PC-3 (cell line): ENCODE measurements around the gene S100A3. TPM values are rescaled to one million over a fixed set of nuclear protein-coding genes. Genes with fewer than 3 reads are reported as not detected.

Experiments used
- ATAC-seq: fragments of 200-7000 bp; cut with Tn5 transposase; 2 replicates; pipeline ENCODE4 v1.9.1; 2020; ENCODE audit warnings: mild to moderate bottlenecking, moderate library complexity
- BruUV-seq: library from RNA; stranded (reverse); fragments of 400-500 nt; replicated peaks from 2 replicates; lab custom pipeline; 2021; lab: Mats Ljungman, UMichigan
- CTCF ChIA-PET: fragments of 300-600 bp; sonication (Branson Sonifier 250); formaldehyde crosslinking; loops from one replicate; lab custom pipeline; 2022; ENCODE audit warnings: antibody characterized with exemption; lab: Charles Lee
- POLR2A ChIA-PET: fragments of 300-600 bp; sonication (Branson Sonifier 250); formaldehyde crosslinking; loops from one replicate; lab custom pipeline; 2022; ENCODE audit warnings: antibody characterized with exemption; ENCODE audit not compliant: unreplicated experiment; lab: Charles Lee
- DNase-seq: peaks from one replicate; pipeline ENCODE4 v3.0.0-alpha.2; 2015
- H2AFZ ChIP-seq: fragments of 300-600 bp; sonication (generic); 2 replicates; pipeline ENCODE4 v1.6.0; 2016; ENCODE audit warnings: antibody characterized with exemption, low read length
- H3F3A ChIP-seq: fragments of 300-600 bp; sonication (generic); one replicate; pipeline ENCODE4 v1.6.0; 2017; ENCODE audit warnings: antibody characterized with exemption, low read length, control low read depth, mild to moderate bottlenecking; ENCODE audit not compliant: unreplicated experiment
- H3K27ac ChIP-seq: fragments of 300-600 bp; sonication (generic); 2 replicates; pipeline ENCODE4 v1.5.1; 2016; ENCODE audit warnings: mild to moderate bottlenecking, low read length
- H3K27me3 ChIP-seq: fragments of 300-600 bp; sonication (generic); 2 replicates; pipeline ENCODE4 v1.6.1; 2016; ENCODE audit warnings: low read length, mixed read lengths
- H3K36me3 ChIP-seq: fragments of 300-600 bp; sonication (generic); 2 replicates; pipeline ENCODE4 v1.6.1; 2016; ENCODE audit warnings: low read depth, mixed run types, low read length, mixed read lengths
- H3K4me1 ChIP-seq: fragments of 300-600 bp; sonication (generic); 2 replicates; pipeline ENCODE4 v1.5.1; 2016; ENCODE audit warnings: low read length; ENCODE audit not compliant: insufficient read depth
- H3K4me2 ChIP-seq: fragments of 300-600 bp; sonication (generic); 2 replicates; pipeline ENCODE4 v1.6.0; 2016; ENCODE audit warnings: low read length
- H3K4me3 ChIP-seq: fragments of 300-600 bp; sonication (generic); 2 replicates; pipeline ENCODE4 v1.5.1; 2016; ENCODE audit warnings: mild to moderate bottlenecking, low read length, mixed read lengths
- H3K79me2 ChIP-seq: fragments of 300-600 bp; sonication (generic); 2 replicates; pipeline ENCODE4 v1.6.1; 2017; ENCODE audit warnings: low read length, mixed read lengths
- H3K9ac ChIP-seq: fragments of 300-600 bp; sonication (generic); 2 replicates; pipeline ENCODE4 v1.6.0; 2016; ENCODE audit warnings: mild to moderate bottlenecking, low read length
- H3K9me2 ChIP-seq: fragments of 300-600 bp; sonication (generic); replicated peaks from 2 replicates; pipeline ENCODE4 v1.6.1; 2016; ENCODE audit warnings: mixed run types, low read length, mixed read lengths
- H3K9me3 ChIP-seq: fragments of 300-600 bp; sonication (generic); 2 replicates; pipeline ENCODE4 v1.6.1; 2016; ENCODE audit warnings: low read length, mixed read lengths
- H4K20me1 ChIP-seq: fragments of 300-600 bp; sonication (generic); 2 replicates; pipeline ENCODE4 v1.6.1; 2016; ENCODE audit warnings: low read length, mixed read lengths
- EZH2 ChIP-seq: fragments of 300-600 bp; sonication (generic); IDR thresholded peaks from one replicate; pipeline ENCODE4 v1.6.1; 2017; ENCODE audit warnings: antibody characterized with exemption, mild to moderate bottlenecking, low read length; ENCODE audit not compliant: unreplicated experiment
- EZH2phosphoT487 ChIP-seq: fragments of 300-600 bp; sonication (generic); IDR thresholded peaks from 2 replicates; pipeline ENCODE4 v1.6.1; 2018; ENCODE audit warnings: mild to moderate bottlenecking, antibody characterized with exemption, low read length, borderline replicate concordance
- intact Hi-C: fragments of 100-400 bp; cut with micrococcal nuclease; formaldehyde crosslinking; loops from 2 replicates; pipeline ENCODE4 v1.9.0; 2023
- total RNA-seq: library from RNA; depleted of rRNA; stranded (reverse); fragments of >200 nt; gene quantifications from 2 replicates; pipeline ENCODE4 v1.2.3, GENCODE V29; 2014
- TF ChIP-seq, protein P1 (sequence below): fragments of 300-600 bp; sonication (generic); conservative IDR thresholded peaks from 2 replicates; pipeline ENCODE4 v1.5.1; 2017; ENCODE audit warnings: antibody characterized with exemption, low read depth, mild to moderate bottlenecking, low read length

Gene S100A3
- total RNA-seq, 1 experiment from 2014 or later = 4.6 TPM

DNA sequence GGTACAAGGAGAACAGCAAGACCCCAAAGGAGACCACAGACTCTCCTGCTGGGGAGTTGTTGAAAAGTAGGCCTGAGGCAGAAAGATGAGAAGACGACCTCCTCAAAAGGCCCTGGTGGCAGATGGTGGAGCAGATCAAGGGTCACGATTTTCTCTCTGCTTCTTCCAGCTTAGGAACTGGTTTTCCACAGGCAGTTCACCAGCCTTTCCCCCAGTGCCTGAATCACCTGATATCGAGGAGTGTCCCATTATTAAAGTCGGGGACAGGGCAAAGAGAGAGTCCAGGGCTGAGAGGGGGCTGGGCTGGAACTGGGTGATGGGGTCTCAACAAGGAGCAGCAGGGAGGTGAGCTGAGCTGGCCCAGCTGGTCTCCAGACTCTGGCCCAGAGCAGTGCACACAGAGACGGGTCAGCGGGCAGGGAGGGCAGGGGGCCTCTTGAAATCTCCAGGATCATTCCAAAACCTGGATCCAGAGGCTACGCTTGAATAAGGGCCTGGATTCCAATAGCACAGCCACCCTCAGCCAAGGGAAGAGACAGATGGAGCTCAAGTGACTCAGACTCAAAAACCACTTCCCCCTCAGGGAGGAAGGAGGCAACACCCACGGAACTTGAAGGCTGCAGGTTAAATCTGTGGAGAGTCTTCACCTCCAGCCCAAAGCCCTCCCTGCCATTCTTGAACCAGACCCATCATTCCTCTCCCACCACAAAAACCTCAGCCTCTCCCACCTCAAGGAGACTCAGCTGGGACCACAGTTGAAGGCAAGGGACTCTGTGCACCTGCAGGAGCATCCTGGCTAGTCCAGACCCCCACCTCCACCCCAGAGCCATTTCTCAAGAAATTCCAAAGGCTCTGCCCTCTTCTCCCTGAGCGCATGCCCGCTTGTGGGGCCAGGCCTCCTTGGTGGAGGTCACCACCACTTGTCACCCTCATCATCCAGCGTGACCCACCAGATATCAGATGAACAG is 8.4 kb downstream of the S100A3 start, which contains the start of gene S100A5:
Gene S100A5, minus strand, starts transcription at position 541 of the 968 bp plus-strand sequence. CDS start 743 bp downstream, outside the sequence.
- no peaks in the 10 kb centered on the region for H3K27me3 ChIP-seq
- intact Hi-C loops = no loop called here
- POLR2A ChIA-PET = interaction anchor here (0.5 to 1.4 kb wide), 4 partner anchors 13 to 1549 kb away, joined by 3 to 10 read pairs (median 4); no protein-coding TSS in a partner anchor
- H3K79me2 ChIP-seq = peaks cover 25% of the 10 kb centered on the region
- no peaks in the 10 kb centered on the region for H3K9me3 ChIP-seq
- H3K36me3 ChIP-seq = 0 out of 2 replicates have a peak, but pooled peaks cover under 1% of the 10 kb centered on the region
- no peaks in the 10 kb centered on the region for H4K20me1 ChIP-seq
- peak within 1 kb of the TSS; percentile 71 for H3K4me2 ChIP-seq
- CTCF ChIA-PET = interaction anchor here (0.5 to 1.0 kb wide), 3 partner anchors 18 to 30 kb away, joined by 3 to 5 read pairs (median 5); no protein-coding TSS in a partner anchor
- H3K27ac ChIP-seq = peak within 1 kb of the TSS; percentile 93
- BruUV-seq = TSS peak; percentile 28
- peak within 1 kb of the TSS; percentile 12; the same call in 1 of the 2 replicates for H3K4me3 ChIP-seq
- peaks cover 5% of the 10 kb centered on the region for H3F3A ChIP-seq
- H2AFZ ChIP-seq = no peak within 1 kb of the TSS
- H3K9ac ChIP-seq = peak within 1 kb of the TSS; percentile 74
- DNase-seq (peak; percentile 96), ATAC-seq (peak; percentile 32)
- peaks cover 76% of the 10 kb centered on the region for H3K4me1 ChIP-seq
- TF ChIP-seq, protein P1, sequence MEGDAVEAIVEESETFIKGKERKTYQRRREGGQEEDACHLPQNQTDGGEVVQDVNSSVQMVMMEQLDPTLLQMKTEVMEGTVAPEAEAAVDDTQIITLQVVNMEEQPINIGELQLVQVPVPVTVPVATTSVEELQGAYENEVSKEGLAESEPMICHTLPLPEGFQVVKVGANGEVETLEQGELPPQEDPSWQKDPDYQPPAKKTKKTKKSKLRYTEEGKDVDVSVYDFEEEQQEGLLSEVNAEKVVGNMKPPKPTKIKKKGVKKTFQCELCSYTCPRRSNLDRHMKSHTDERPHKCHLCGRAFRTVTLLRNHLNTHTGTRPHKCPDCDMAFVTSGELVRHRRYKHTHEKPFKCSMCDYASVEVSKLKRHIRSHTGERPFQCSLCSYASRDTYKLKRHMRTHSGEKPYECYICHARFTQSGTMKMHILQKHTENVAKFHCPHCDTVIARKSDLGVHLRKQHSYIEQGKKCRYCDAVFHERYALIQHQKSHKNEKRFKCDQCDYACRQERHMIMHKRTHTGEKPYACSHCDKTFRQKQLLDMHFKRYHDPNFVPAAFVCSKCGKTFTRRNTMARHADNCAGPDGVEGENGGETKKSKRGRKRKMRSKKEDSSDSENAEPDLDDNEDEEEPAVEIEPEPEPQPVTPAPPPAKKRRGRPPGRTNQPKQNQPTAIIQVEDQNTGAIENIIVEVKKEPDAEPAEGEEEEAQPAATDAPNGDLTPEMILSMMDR = no peak
- TF ChIP-seq EZH2phosphoT487 = no peak
- TF ChIP-seq EZH2 = no peak
- no peaks in the 10 kb centered on the region for H3K9me2 ChIP-seq

DNA sequence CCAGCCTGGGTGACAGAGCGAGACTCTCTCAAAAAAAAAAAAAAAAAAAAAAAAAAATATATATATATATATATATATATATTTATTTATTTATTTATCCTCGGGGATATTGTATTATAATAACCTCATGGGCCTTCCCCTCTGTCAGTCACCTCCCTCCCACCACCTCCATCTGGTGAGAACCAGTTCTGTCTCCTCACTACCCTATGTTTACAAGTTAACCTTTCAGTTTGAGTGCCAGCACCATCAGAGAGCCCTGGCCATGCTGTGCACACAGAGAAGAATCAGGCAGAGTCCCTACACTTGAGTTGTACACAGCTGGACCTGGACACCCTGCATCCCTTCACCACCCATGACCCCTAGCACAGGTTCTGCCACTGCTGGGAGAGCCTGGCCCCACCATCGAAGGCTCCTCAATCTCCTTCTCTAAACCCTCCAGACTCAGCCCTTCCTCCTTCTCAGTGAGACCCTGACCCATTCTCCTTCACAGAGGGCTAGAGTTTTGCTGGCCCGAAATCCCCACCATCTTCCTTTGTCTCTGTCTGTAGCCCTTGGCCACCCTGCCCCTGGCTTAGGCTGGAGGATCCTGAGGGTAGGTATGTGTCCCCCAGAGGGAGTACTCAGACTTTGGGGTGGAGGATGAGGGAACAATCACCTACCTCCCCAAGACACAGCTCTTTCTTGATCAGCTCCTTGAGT is 9.5 kb downstream of the S100A3 start:
- CTCF ChIA-PET = interaction anchor here (1.0 kb wide), 1 partner anchor 29 kb away, joined by 5 read pairs; no protein-coding TSS in a partner anchor

More for the DNA sequence above, 9.5 kb downstream of the S100A3 start:
- no TSS peak for BruUV-seq
- Histone ChIP-seq H3K9me2 (no peaks in the 10 kb centered on the region), H3K9me3 (no peaks in the 10 kb centered on the region), H3K36me3 (peaks cover 11% of the 10 kb centered on the region), H3K4me1 (peaks cover 74% of the 10 kb centered on the region), H3F3A (peaks cover 10% of the 10 kb centered on the region), H3K4me2 (peak overlapping the region; percentile 71; the same call in 1 of the 2 replicates), H3K27ac (peak overlapping the region; percentile 93), H3K27me3 (no peaks in the 10 kb centered on the region), H4K20me1 (0 out of 2 replicates have a peak, but pooled peaks cover 3% of the 10 kb centered on the region), H3K4me3 (no peak overlapping the region), H3K79me2 (peaks cover 34% of the 10 kb centered on the region), H3K9ac (peak overlapping the region; percentile 74), H2AFZ (no peak overlapping the region)
- DNase-seq (no peak), ATAC-seq (no peak)
- POLR2A ChIA-PET = interaction anchor here (0.6 kb wide), 1 partner anchor 14 kb away, joined by 3 read pairs; no protein-coding TSS in a partner anchor
- no peak for TF ChIP-seq EZH2
- TF ChIP-seq EZH2phosphoT487 = no peak
- TF ChIP-seq, protein P1 = no peak
- intact Hi-C loops = no loop called here
